ENCODE results near the gene PSMB9.
"Not testable (repeated sequence)": the region's sequence is repeated elsewhere in the genome, so short reads cannot be mapped to it uniquely, and the experiment has no call there.

PSMB9 gene

DNA sequence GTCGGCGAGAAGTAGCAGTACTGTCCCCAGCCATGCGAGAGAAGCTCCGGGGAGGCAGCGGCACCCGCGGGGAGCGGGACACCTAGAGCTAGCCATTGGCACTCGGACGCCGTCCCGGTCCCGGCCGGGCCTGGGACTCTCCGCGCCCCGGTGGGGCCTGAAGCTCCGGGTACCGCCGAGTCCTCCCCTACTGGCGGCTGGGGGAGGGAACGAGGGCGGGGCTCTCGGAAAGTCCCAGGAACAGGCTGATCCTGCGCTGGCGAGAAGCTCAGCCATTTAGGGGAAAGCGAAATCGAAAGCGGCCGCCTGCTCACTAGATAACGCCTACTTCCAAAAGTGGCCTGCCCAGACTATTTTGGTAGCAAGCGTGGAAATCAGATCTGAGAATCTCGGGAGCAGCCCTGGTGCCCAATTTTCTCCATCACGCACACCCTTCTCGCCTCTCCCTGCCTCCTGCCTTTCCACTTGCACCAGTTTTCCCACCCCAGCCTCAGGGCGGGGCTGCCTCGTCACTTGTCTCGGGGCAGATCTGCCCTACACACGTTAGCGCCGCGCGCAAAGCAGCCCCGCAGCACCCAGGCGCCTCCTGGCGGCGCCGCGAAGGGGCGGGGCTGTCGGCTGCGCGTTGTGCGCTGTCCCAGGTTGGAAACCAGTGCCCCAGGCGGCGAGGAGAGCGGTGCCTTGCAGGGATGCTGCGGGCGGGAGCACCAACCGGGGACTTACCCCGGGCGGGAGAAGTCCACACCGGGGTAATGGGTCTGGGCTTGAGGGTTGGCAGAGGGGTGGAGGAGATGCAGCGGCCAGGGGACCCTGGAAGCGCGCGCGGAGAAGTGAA is at the start of gene PSMB9, which contains the start of gene TAP1:
Gene PSMB9, plus strand, starts transcription at position 652 of the 835 bp plus-strand sequence. Its CDS starts 38 bp downstream, at position 690.
Gene TAP1, minus strand, starts transcription at position 164 of the 835 bp plus-strand sequence. Its CDS starts 68 bp downstream, at position 96.
- DNase-seq, result peak; percentile 95

- not testable (repeated sequence) for DNase-seq
Observed at GRCh38 chr6:32805404-32805803, 48.6 kb upstream of the PSMB9 start.

DNA sequence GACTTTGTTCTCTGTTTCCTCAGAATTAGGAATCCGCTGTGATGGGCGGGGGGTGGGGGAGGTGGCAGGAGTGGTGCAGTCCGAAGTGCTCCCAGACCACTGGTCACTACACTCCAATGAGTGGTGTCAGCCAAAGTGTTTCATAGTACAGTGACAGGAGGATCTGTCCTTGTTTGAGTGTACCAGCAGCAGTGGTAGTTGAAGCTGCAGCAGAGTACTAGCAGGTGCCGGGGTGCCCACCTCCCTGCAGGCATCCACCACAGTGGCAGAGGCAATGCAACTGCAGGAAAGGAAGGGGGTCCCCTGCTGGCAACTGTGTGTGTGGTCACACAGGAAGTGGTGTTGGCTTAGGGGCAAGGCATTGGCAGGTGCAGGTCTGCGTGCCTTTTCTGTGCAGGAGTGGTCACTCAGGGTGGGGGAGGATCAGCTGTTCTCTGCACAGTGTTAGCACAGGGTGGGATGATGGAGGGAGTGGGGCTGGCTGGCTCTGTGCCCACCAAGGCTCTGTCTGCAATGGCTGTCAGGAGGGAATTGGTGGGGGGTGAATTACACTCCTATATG is 46.9 kb upstream of the PSMB9 start:
- no peak for DNase-seq

GRCh38 chr6:32809171-32809570 is 44.8 kb upstream of the PSMB9 start:
- DNase-seq, result no peak

- DNase-seq, result no peak
Observed at GRCh38 chr6:32814145-32814544, 39.8 kb upstream of the PSMB9 start.

DNA sequence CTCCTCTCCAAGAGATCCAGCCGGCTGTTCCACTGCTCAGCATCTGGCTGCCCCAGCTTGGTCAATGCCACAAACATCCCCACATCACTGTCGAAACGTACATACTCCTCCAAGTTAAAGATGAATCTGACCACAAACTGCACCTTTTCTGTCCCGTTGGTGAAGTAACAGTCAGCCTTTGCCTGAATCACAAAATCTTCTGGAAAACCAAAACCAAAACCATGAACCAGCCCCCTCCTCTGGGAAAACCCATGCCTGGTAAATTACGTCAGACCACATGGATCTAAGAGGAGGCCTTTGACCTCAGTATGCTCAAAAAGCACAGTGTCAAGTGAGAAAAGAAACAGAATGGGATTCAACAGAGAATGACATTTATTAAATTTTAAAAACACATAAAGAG is 38.9 kb upstream of the PSMB9 start:
- DNase-seq, result no peak

- no peak for DNase-seq
Observed at GRCh38 chr6:32815996-32816395, 38.0 kb upstream of the PSMB9 start.

DNA sequence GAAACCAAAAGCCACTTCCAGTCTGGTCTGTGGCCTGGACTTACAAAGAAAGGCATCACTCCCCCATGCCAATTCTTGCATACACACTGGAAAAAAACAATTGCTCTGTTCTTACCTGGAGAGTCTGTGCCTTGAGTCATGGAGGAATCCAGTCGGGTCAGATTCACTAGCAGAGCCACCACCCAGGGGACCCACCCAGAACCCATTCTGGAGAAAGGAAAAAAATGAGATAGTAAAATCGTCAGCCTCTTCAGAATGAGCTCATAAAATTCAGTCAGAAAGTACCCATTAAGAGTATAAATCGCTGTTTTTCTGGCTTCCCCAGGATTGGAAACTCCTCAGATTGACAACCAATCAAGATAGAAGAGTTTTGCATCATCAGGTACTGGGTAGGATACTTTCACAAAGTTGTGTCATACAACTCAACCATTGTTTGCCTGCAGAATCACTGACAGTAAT is 37.2 kb upstream of the PSMB9 start, which contains the start of gene HLA-DOB:
Gene HLA-DOB, minus strand, starts transcription at position 257 of the 459 bp plus-strand sequence. Its CDS starts 51 bp downstream, at position 206.
- DNase-seq, result peak; percentile 14

- DNase-seq, result no peak
Observed at GRCh38 chr6:32818867-32819266, 35.1 kb upstream of the PSMB9 start.

GRCh38 chr6:32819729-32820128 is 34.3 kb upstream of the PSMB9 start:
- DNase-seq, result peak; percentile 81

- peak; percentile 71 for DNase-seq
Observed at GRCh38 chr6:32825966-32826365, 28.0 kb upstream of the PSMB9 start.

DNA sequence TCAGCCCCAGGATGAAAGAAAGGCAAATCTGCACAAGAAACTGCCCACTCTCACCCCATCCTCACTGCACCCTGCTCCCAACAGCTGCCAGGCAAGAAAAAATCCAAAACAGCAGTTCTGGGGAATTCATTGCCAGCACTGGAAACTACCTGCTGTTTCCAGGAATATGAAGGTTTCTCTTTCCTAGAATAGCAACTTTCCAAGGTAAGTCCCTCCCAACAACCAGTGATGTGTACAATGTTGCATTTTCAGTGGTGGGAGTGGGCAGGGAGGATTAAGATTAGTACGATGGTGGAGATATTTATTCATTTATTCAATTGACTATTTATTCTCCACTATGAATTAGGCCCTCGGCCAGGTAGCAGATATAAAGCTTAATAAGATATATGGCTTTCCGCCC is 27.0 kb upstream of the PSMB9 start:
- DNase-seq, result no peak

GRCh38 chr6:32829495-32829894 is 24.5 kb upstream of the PSMB9 start:
- DNase-seq, result no peak

- DNase-seq, result no peak
Observed at GRCh38 chr6:32830017-32830416, 24.0 kb upstream of the PSMB9 start.

GRCh38 chr6:32830936-32831335 is 23.1 kb upstream of the PSMB9 start:
- DNase-seq, result no peak

DNA sequence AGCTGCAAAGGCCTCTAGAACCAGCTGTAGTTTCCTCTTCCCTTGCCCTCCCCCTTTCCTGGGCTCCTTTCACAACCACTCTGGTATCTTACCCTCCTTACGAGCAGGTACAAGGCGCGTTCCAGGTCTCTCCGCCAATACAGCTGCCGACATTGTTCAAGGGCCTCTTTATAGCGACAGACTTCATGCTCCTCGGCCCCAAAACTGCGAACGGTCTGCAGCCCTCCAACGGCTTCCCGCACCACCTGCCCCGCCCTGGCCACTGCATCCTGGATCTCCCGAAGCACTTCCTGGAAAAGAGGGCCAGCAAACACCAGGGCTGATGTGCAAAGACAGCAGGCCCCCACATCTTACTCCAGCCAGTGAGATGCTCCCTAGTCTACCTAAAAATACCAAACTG is 21.5 kb upstream of the PSMB9 start:
- no peak for DNase-seq

DNA sequence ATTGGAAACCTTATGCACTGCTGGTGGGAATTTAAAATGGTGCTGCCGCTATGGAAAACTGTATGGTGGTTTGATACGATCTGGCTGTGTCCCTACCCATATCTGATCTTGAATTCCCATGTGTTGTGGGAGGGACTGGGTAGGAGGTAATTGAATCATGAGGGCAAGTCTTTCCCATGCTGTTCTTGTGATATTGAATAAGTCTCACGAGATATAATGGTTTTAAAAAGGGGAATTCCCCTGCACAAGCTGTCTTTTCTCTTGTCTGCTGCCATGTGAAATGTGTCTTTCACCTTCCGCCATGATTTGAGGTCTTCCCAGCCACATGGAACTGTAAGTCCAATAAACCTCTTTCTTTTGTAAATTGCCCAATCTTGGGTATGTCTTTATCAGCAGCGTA is 20.3 kb upstream of the PSMB9 start:
- no peak for DNase-seq

- DNase-seq, result no peak
Observed at GRCh38 chr6:32835167-32835893, 18.7 kb upstream of the PSMB9 start.

DNA sequence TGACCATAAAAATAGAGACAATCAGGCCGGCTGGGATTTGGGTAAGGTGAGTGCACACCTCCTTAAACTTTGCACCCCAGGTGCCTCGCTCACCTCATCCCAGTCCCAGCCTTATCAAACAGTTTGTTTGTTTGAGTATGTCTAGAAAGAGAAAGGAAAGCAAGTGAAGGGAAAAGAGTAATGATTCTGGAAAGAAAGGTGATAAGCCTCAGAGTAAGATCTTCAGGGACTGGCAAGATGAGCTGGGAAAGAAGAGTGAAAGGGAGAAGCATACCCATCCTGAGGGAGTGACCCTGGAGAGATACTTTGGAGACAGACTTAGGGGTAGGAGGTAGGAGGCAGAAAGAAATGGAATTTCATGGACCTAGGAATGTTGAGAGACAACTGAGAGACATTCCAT is 17.1 kb upstream of the PSMB9 start:
- no peak for DNase-seq

GRCh38 chr6:32837651-32838113 is 16.3 kb upstream of the PSMB9 start:
- peak; percentile 36 for DNase-seq

DNA sequence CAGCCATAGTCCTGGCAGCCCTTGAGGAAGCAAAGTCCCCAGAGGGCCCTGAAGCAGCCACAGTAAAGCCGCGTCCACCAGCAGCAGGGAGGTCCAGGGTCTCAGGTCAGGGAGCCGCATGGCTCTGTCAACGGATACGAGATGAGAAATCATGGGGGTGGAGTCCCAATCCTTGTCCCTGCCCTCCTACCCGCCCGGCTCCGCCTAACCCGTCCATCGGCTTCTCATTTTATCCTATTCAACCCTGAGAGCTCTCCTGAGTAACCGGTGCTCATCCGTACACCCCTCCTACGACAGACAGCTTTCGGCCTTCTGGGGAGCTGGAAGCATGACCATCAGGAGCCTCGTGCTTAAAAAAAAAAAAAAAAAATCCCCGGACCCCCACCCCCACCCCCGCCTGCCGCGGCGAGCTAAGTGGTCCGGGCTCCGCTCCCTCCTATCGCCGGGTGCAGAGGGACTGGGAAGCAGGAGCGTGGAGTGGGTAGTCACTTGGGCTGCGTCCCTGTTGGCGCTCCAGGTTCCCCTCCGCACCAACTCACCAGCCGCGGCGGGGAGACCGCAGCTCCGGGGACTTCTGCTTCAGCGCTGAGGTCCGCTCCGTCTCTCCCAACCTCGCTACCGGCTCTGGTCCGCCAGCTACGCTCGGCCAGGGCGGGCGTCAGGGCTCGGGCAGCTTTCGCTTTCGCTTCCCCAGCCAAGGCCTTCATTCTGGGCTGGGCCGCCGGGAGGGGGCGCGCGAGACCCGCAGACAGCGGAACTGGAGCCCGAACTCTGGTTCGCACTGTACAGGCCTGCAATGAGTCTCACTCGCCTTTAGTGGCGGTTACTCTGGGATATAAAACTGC is 15.7 kb upstream of the PSMB9 start, which contains the start of gene TAP2:
Gene TAP2, minus strand, starts transcription at position 626 of the 845 bp plus-strand sequence. Its CDS starts 506 bp downstream, at position 120.
- DNase-seq, result peak; percentile 92

GRCh38 chr6:32839356-32839755 is 14.6 kb upstream of the PSMB9 start:
- no peak for DNase-seq

Data from EL (cell line).